Measurements from ENCODE around the gene GPR61.

GRCh38 chr1:109557520-109557919 is 17.8 kb downstream of the GPR61 start:
- TF ChIP-seq CTCF (IDR thresholded peaks at IDR 0.05) = no peak
- TF ChIP-seq POLR2AphosphoS5 (IDR thresholded peaks at IDR 0.05) = no peak
